HepG2 (cell line): ENCODE measurements around the gene ABCB6. TPM values are rescaled to one million over a fixed set of nuclear protein-coding genes. Genes with fewer than 3 reads are reported as not detected.

Experiments used
- CERS6 ChIP-seq: sonication (generic); formaldehyde crosslinking; IDR thresholded peaks from 2 replicates; pipeline ENCODE4 v1.5.0; 2020; ENCODE audit warnings: missing genetic modification reagents
- CREM ChIP-seq, 2 experiments: sonication (generic) in 1 of 2; formaldehyde crosslinking in 1 of 2; IDR thresholded peaks; 2 replicates each; pipeline versions ENCODE4 v1.4.0 to v1.6.1; 2016 to 2020; ENCODE audit warnings: antibody characterized with exemption in 1 of 2, mild to moderate bottlenecking in 1 of 2, missing genetic modification reagents in 1 of 2
- CSRNP1 ChIP-seq: sonication (generic); formaldehyde crosslinking; IDR thresholded peaks from 2 replicates; pipeline ENCODE4 v1.8.1; 2023; ENCODE audit warnings: mild to moderate bottlenecking, missing genetic modification reagents
- FOXA3 ChIP-seq: IDR thresholded peaks from 2 replicates; pipeline ENCODE4 v1.6.1; 2016; ENCODE audit warnings: missing genetic modification reagents, missing compliant biosample characterization
- IKZF4 ChIP-seq: sonication (generic); formaldehyde crosslinking; IDR thresholded peaks from 2 replicates; pipeline ENCODE4 v1.5.1; 2020; ENCODE audit warnings: borderline replicate concordance, mild to moderate bottlenecking, low read depth, missing genetic modification reagents; ENCODE audit errors: not compliant biosample characterization
- MAFK ChIP-seq, 2 experiments: IDR thresholded peaks in 1 of 2; conservative IDR thresholded peaks in 1 of 2; 2 replicates each; pipeline ENCODE4 v1.6.1; 2011; ENCODE audit warnings: improper control_type of control experiment in 2 of 2, low read length in 2 of 2
- MXD3 ChIP-seq: IDR thresholded peaks from 2 replicates; pipeline ENCODE4 v1.6.1; 2016; ENCODE audit warnings: mild to moderate bottlenecking, missing biosample characterization, missing genetic modification reagents
- MYPOP ChIP-seq: sonication (generic); formaldehyde crosslinking; IDR thresholded peaks from 2 replicates; pipeline ENCODE4 v1.8.1; 2023; ENCODE audit warnings: mild to moderate bottlenecking, moderate library complexity, missing genetic modification reagents
- NFE2 ChIP-seq: sonication (generic); formaldehyde crosslinking; IDR thresholded peaks from 2 replicates; pipeline ENCODE4 v1.4.0; 2020; ENCODE audit warnings: missing genetic modification reagents
- POGZ ChIP-seq: sonication (generic); formaldehyde crosslinking; IDR thresholded peaks from 2 replicates; pipeline ENCODE4 v1.4.0; 2020; ENCODE audit warnings: mild to moderate bottlenecking, missing genetic modification reagents
- PRDM10 ChIP-seq: sonication (generic); formaldehyde crosslinking; IDR thresholded peaks from 2 replicates; pipeline ENCODE4 v1.4.0; 2020; ENCODE audit warnings: low read depth, missing genetic modification reagents
- SKI ChIP-seq: fragments of 450-650 bp; IDR thresholded peaks from one replicate; pipeline ENCODE4 v1.6.1; 2018; ENCODE audit warnings: mild to moderate bottlenecking; ENCODE audit not compliant: partially characterized antibody
- TMF1 ChIP-seq: sonication (generic); formaldehyde crosslinking; IDR thresholded peaks from 2 replicates; pipeline ENCODE4 v1.8.1; 2022; ENCODE audit warnings: low read depth, missing genetic modification reagents
- ZC3H13 ChIP-seq: sonication (generic); formaldehyde crosslinking; IDR thresholded peaks from 2 replicates; pipeline ENCODE4 v1.8.1; 2023; ENCODE audit warnings: mild to moderate bottlenecking, missing genetic modification reagents, moderate library complexity
- ZMAT5 ChIP-seq: sonication (generic); formaldehyde crosslinking; IDR thresholded peaks from 2 replicates; pipeline ENCODE4 v1.5.0; 2020; ENCODE audit warnings: mild to moderate bottlenecking, low read depth, missing genetic modification reagents, borderline replicate concordance
- ZNF160 ChIP-seq: sonication (generic); formaldehyde crosslinking; IDR thresholded peaks from 2 replicates; pipeline ENCODE4 v1.8.0; 2022; ENCODE audit warnings: mild to moderate bottlenecking, inconsistent platforms, missing genetic modification reagents
- ZNF3 ChIP-seq: IDR thresholded peaks from 2 replicates; pipeline ENCODE4 v1.7.0; 2017; ENCODE audit warnings: inconsistent platforms
- ZNF543 ChIP-seq: sonication (generic); formaldehyde crosslinking; IDR thresholded peaks from 2 replicates; pipeline ENCODE4 v1.4.0; 2020; ENCODE audit warnings: mild to moderate bottlenecking, missing genetic modification reagents
- ZNF724P ChIP-seq: sonication (generic); formaldehyde crosslinking; IDR thresholded peaks from 2 replicates; pipeline ENCODE4 v1.8.0; 2022; ENCODE audit warnings: missing genetic modification reagents, borderline replicate concordance
- polyA plus RNA-seq, 8 experiments: library from polyadenylated mRNA; depleted of rRNA in 3 of 8; stranded (reverse) in 7 of 8; unstranded in 1 of 8; fragments of >200 nt; fragmentation: Illumina TruSeq in 4 of 8; extraction: Trizol in 4 of 8; gene quantifications; 2 replicates each; pipeline versions ENCODE4 v1.2.1 to v1.2.3, GENCODE V29; 2011 to 2016; ENCODE audit warnings: low read depth in 4 of 8, missing spikeins in 1 of 8, mixed read lengths in 1 of 8; ENCODE audit not compliant: insufficient read depth in 1 of 8
- total RNA-seq, 5 experiments: library from RNA; depleted of rRNA; stranded (reverse); fragments of >200 nt; fragmentation: Illumina TruSeq; extraction: Trizol; gene quantifications; 2 replicates each; pipeline ENCODE4 v1.2.3, GENCODE V29; 2016; ENCODE audit warnings: low read depth in 1 of 5

Gene ABCB6
- total and polyA plus RNA-seq, 2 of the 13 experiments (the other 11 are each of a cell fraction or from before 2014, with no cell fraction given), result 91.1 to 137 TPM

- TF ChIP-seq CERS6 (CRISPR knock-in tag) (peak; percentile 94), POGZ (peak; percentile 75), ZNF160 (CRISPR knock-in tag) (peak; percentile 88; the same call in 1 of the 2 replicates), CREM (IDR thresholded peaks at IDR 0.05) (peak; percentile 39; the same call in 1 of the 2 replicates), CREM (CRISPR knock-in tag; IDR thresholded peaks at IDR 0.05) (no peak; the same call in 1 of the 2 replicates), ZNF3 (CRISPR knock-in tag) (0 out of 2 replicates have a peak, but pooled peaks have one; percentile 15), FOXA3 (peak; percentile 71), CSRNP1 (CRISPR knock-in tag) (peak; percentile 99), SKI (no peak), ZNF543 (CRISPR knock-in tag) (peak; percentile 88; the same call in 1 of the 2 replicates), MXD3 (CRISPR knock-in tag) (peak; percentile 98), MYPOP (CRISPR knock-in tag) (peak; percentile 96), ZNF724P (CRISPR knock-in tag) (peak; percentile 93), ZC3H13 (CRISPR knock-in tag) (peak; percentile 99), MAFK (conservative IDR thresholded peaks at IDR 0.05 in 1 of 2, IDR thresholded peaks at IDR 0.05 in 1 of 2; ENCODE audit: low read length in 2 of 2) (no peak), IKZF4 (CRISPR knock-in tag) (peak; percentile 98), PRDM10 (no peak; the same call in none of the 2 replicates), NFE2 (CRISPR knock-in tag) (no peak), TMF1 (CRISPR knock-in tag) (peak; percentile 97), ZMAT5 (CRISPR knock-in tag) (no peak)
Observed at GRCh38 chr2:219218732-219219701, at the start of gene ABCB6 (continued).
